ENCODE data around the gene CEP70. TPM values are rescaled to one million over a fixed set of nuclear protein-coding genes. Genes with fewer than 3 reads are reported as not detected.
"Not testable (repeated sequence)": the region's sequence is repeated elsewhere in the genome, so short reads cannot be mapped to it uniquely, and the experiment has no call there.

The CEP70 gene
- total and polyA plus RNA-seq, 2 of the 13 experiments (the other 11 are each of a cell fraction or from before 2014, with no cell fraction given), result 4.0 to 22.3 TPM

GRCh38 chr3:138491971-138492370 lies 102.1 kb downstream of the CEP70 start:
- in situ Hi-C loops (cut with HindIII; ENCODE audit: extremely low pct_ligation_motif_present, low pct_unique_long_range_greater_than_20kb) (no loop called here), intact Hi-C loops (cut with micrococcal nuclease; ENCODE audit: unreplicated experiment) (no loop called here)
- Histone ChIP-seq H2AFZ (ENCODE audit: low read length) (no peak overlapping the region), H3K9me3 (ENCODE audit: low read length) (peaks cover 11% of the 10 kb centered on the region; the same call in 1 of the 2 replicates), H3K36me3 (replicated peaks in 1 of 2; ENCODE audit: control insufficient read depth in 1 of 2, insufficient read depth in 2 of 2, low read length in 2 of 2) (0 out of 5 replicates have a peak, but pooled peaks cover 0 to 2% of the 10 kb centered on the region in 2 experiments), H3K4me3 (replicated peaks in 1 of 3; ENCODE audit: insufficient read depth in 1 of 3, low read depth in 2 of 3, low read length in 3 of 3) (no peak overlapping the region), H3K4me2 (ENCODE audit: low read depth, low read length) (no peak overlapping the region), H4K20me1 (ENCODE audit: insufficient read depth, low read length) (no peaks in the 10 kb centered on the region), H3K79me2 (ENCODE audit: insufficient read depth, low read length) (no peaks in the 10 kb centered on the region), H3K27ac (ENCODE audit: extremely low read length, insufficient read depth, low read length) (no peak overlapping the region), H3K4me1 (ENCODE audit: insufficient read depth, low read length) (peaks cover 13% of the 10 kb centered on the region), H3K9ac (ENCODE audit: insufficient read depth, low read depth, low read length) (no peak overlapping the region), H3K27me3 (ENCODE audit: control insufficient read depth in 1 of 2, insufficient read depth in 2 of 2, low read length in 2 of 2) (no peaks in the 10 kb centered on the region)
- BruUV-seq (replicated peaks), result no TSS peak
- CTCF ChIA-PET (ENCODE audit: low intra/inter-chr PET ratio, low total read pairs), result no interaction called here
- DNase-seq (ENCODE audit: low spot score), result no peak
- WGBS (ENCODE audit: low lambda C conversion rate), result 92% methylated on average over 1 of the region's 1 CpG
- POLR2A ChIA-PET, result no interaction called here
- no peak for ATAC-seq
- TF ChIP-seq JUNB (CRISPR knock-in tag; IDR thresholded peaks at IDR 0.05; ENCODE audit: borderline replicate concordance) (no peak), SOX6 (IDR thresholded peaks at IDR 0.05) (no peak), SOX6 (CRISPR knock-in tag; IDR thresholded peaks at IDR 0.05) (no peak), ZNF570 (CRISPR knock-in tag; IDR thresholded peaks at IDR 0.05; ENCODE audit: borderline replicate concordance) (no peak), ADNP (CRISPR knock-in tag; IDR thresholded peaks at IDR 0.05) (no peak), TSC22D2 (CRISPR knock-in tag; IDR thresholded peaks at IDR 0.05; ENCODE audit: borderline replicate concordance) (no peak), ZNF121 (CRISPR knock-in tag; IDR thresholded peaks at IDR 0.05) (no peak), MYPOP (CRISPR knock-in tag; IDR thresholded peaks at IDR 0.05) (no peak), EEA1 (CRISPR knock-in tag; IDR thresholded peaks at IDR 0.05; ENCODE audit: borderline replicate concordance) (no peak), ZNF547 (CRISPR knock-in tag; IDR thresholded peaks at IDR 0.05) (no peak), ZNF639 (CRISPR knock-in tag; conservative IDR thresholded peaks at IDR 0.05) (no peak), GLI4 (CRISPR knock-in tag; IDR thresholded peaks at IDR 0.05; ENCODE audit: borderline replicate concordance) (no peak), ZNF253 (CRISPR knock-in tag; IDR thresholded peaks at IDR 0.05; ENCODE audit: borderline replicate concordance) (no peak), MXI1 (IDR thresholded peaks at IDR 0.05; ENCODE audit: borderline replicate concordance, low read depth, low read length) (no peak)
- FAIRE-seq, result no peak

- ATAC-seq; intact Hi-C loops (cut with micrococcal nuclease; ENCODE audit: unreplicated experiment); CTCF ChIA-PET (ENCODE audit: low intra/inter-chr PET ratio, low total read pairs); H3K4me2 ChIP-seq (ENCODE audit: low read depth, low read length); POLR2A ChIA-PET; BruUV-seq (replicated peaks); in situ Hi-C loops (cut with HindIII; ENCODE audit: extremely low pct_ligation_motif_present, low pct_unique_long_range_greater_than_20kb); H3K27ac ChIP-seq (ENCODE audit: extremely low read length, insufficient read depth, low read length); H3K36me3 ChIP-seq (replicated peaks in 1 of 2; ENCODE audit: control insufficient read depth in 1 of 2, insufficient read depth in 2 of 2, low read length in 2 of 2); H2AFZ ChIP-seq (ENCODE audit: low read length); FAIRE-seq; H3K9ac ChIP-seq (ENCODE audit: insufficient read depth, low read depth, low read length); DNase-seq (ENCODE audit: low spot score); H3K4me1 ChIP-seq (ENCODE audit: insufficient read depth, low read length); H3K4me3 ChIP-seq (replicated peaks in 1 of 3; ENCODE audit: insufficient read depth in 1 of 3, low read depth in 2 of 3, low read length in 3 of 3); H3K79me2 ChIP-seq (ENCODE audit: insufficient read depth, low read length); H3K27me3 ChIP-seq (ENCODE audit: control insufficient read depth in 1 of 2, insufficient read depth in 2 of 2, low read length in 2 of 2); H4K20me1 ChIP-seq (ENCODE audit: insufficient read depth, low read length): not testable (repeated sequence)
- 95% methylated on average over 6 of the region's 6 CpGs for WGBS (ENCODE audit: low lambda C conversion rate)
- H3K9me3 ChIP-seq (ENCODE audit: low read length), result peaks cover 20% of the 10 kb centered on the region; the same call in 1 of the 2 replicates
Measured at GRCh38 chr3:138486580-138486979, 107.5 kb downstream of the CEP70 start.
